HFFc6 (cell line): ENCODE data around the gene TTC23. TPM values are rescaled to one million over a fixed set of nuclear protein-coding genes. Genes with fewer than 3 reads are reported as not detected.

ENCODE experiments used
- DNase-seq: peaks from one replicate; pipeline ENCODE4 v3.0.0-alpha.2; 2018
- H3K27ac Mint-ChIP-seq: 2 replicates; pipeline ENCODE4 v1.8.0; 2020; ENCODE audit warnings: mild to moderate bottlenecking, mixed read lengths
- H3K27me3 Mint-ChIP-seq: 2 replicates; pipeline ENCODE4 v1.8.0; 2021; ENCODE audit warnings: mild to moderate bottlenecking, moderate library complexity, mixed read lengths; ENCODE audit not compliant: insufficient read depth
- H3K36me3 Mint-ChIP-seq: 2 replicates; pipeline ENCODE4 v1.8.0; 2021; ENCODE audit warnings: low read depth, mixed read lengths
- H3K4me1 Mint-ChIP-seq: 2 replicates; pipeline ENCODE4 v1.8.0; 2020; ENCODE audit warnings: low read depth, mixed read lengths
- H3K4me3 Mint-ChIP-seq: 2 replicates; pipeline ENCODE4 v1.8.0; 2020; ENCODE audit warnings: mild to moderate bottlenecking, moderate library complexity, mixed read lengths
- H3K9me3 Mint-ChIP-seq: 2 replicates; pipeline ENCODE4 v1.8.0; 2020; ENCODE audit warnings: mild to moderate bottlenecking, mixed read lengths
- CTCF ChIP-seq: fragments of 200-600 bp; sonication (generic); IDR thresholded peaks from 2 replicates; pipeline ENCODE4 v1.5.0; 2021; ENCODE audit warnings: antibody characterized with exemption, mild to moderate bottlenecking
- total RNA-seq, 6 experiments: library from RNA; stranded (reverse); fragmentation: NEBNext Ultra II Directional; extraction: Animal tissue kit (Norgen Biotek cat#: 25700); gene quantifications; 2 replicates in 1 of 6; 3 replicates in 5 of 6; pipeline ENCODE4 v1.2.3, GENCODE V29; 2021

Gene TTC23
- total RNA-seq, 6 experiments from 2014 or later = 11.9 to 17.4 (median 15.0) TPM

GRCh38 chr15:99168601-99169580 is 80.5 kb downstream of the TTC23 start:
- Mint-ChIP-seq H3K27ac (peak overlapping the region; percentile 90), H3K4me1 (peaks cover 26% of the 10 kb centered on the region), H3K27me3 (peaks cover 2% of the 10 kb centered on the region; the same call in 1 of the 2 replicates), H3K36me3 (peaks cover 12% of the 10 kb centered on the region), H3K4me3 (peak overlapping the region; percentile 59), H3K9me3 (no peaks in the 10 kb centered on the region)
- TF ChIP-seq CTCF = no peak
- DNase-seq = no peak

DNA sequence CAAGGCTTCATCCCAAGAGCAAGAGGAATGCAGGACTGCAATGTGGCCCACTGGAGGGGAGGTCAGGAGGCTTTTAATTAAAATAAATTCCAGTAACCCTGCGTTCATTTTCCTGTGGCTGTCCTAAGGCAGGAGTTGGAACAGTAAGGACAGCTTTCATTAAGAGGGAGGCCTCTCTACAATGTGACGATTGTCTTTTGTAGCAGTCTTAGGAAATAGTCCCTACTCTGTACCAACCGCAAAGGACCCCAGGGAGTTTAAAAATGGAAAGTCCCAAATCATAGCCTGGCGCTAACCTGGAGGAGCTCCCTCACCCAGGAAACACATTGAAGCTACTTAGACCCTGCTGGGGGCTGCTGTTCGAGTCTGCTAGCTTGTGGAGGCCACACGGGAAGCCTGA is 81.7 kb downstream of the TTC23 start:
- no peaks in the 10 kb centered on the region for H3K9me3 Mint-ChIP-seq
- H3K27me3 Mint-ChIP-seq = peaks cover 2% of the 10 kb centered on the region; the same call in 1 of the 2 replicates
- no peak for TF ChIP-seq CTCF
- peaks cover 26% of the 10 kb centered on the region for H3K4me1 Mint-ChIP-seq
- peaks cover 12% of the 10 kb centered on the region for H3K36me3 Mint-ChIP-seq
- peak overlapping the region; percentile 31; the same call in 1 of the 2 replicates for H3K27ac Mint-ChIP-seq
- H3K4me3 Mint-ChIP-seq = no peak overlapping the region
- no peak for DNase-seq

DNA sequence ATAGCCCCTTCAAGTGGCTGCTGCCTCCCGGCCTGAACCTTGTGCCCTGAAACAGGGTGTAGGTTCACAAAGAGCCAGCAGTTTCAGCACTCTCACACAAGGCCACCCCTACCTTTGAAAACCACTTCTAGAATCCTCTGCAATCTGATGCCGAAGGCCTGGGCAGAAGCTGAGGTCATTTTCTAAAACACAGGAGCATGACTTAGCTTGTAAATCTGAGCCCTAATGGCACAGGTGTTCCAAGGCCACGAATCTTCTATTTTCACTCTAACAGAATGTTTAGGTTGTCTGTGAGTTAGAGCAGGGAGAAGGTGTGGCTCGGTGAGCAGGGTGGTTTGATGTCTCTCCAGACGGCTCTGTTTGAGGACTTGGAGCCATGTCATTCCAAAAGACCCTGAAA is 82.2 kb downstream of the TTC23 start:
- Mint-ChIP-seq H3K4me1 (peaks cover 26% of the 10 kb centered on the region), H3K4me3 (no peak overlapping the region), H3K27ac (peak overlapping the region; percentile 31; the same call in 1 of the 2 replicates), H3K36me3 (peaks cover 12% of the 10 kb centered on the region), H3K27me3 (peaks cover 2% of the 10 kb centered on the region; the same call in 1 of the 2 replicates), H3K9me3 (no peaks in the 10 kb centered on the region)
- TF ChIP-seq CTCF = no peak
- DNase-seq = no peak

DNA sequence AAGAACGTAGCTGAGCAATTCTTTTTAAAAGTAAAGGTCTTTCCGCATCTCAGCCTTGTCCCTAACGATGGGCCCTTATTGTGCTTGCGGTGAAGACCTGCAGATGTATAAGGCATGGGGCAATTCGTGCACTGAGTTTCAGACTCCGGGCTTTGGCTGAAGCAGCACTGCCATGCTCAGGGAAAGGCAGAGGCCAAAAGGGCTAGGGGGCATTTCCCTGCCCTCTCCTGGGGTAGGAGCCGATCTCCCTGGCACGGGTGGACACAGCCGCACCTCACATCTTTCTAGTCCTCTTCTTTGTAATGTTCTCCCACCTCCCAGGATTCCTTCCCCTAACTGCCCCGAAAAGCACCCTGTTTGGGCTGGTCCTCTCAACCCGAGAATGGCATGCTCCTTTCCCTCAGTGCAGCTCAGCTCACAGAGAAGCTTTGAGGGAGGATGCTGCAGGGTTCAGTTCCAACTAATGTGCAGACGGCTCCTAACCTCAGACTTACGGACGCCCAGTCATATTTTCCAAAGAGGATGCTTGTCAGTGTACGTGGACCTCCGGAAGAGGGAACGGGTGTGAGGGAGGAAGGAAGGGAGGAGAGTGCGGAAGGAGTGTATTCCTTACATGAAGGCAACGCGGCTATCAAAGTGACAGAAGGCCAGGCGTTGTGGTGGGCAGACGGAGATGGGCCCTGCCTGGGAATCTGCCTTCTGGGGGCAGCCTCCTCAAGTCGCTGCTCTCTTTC is 83.3 kb downstream of the TTC23 start:
- peaks cover 25% of the 10 kb centered on the region for H3K4me1 Mint-ChIP-seq
- no peak overlapping the region for H3K27ac Mint-ChIP-seq
- DNase-seq = no peak
- H3K27me3 Mint-ChIP-seq = peaks cover 2% of the 10 kb centered on the region; the same call in 1 of the 2 replicates
- TF ChIP-seq CTCF = no peak
- H3K36me3 Mint-ChIP-seq = peaks cover 12% of the 10 kb centered on the region
- H3K4me3 Mint-ChIP-seq = no peak overlapping the region
- H3K9me3 Mint-ChIP-seq = no peaks in the 10 kb centered on the region

DNA sequence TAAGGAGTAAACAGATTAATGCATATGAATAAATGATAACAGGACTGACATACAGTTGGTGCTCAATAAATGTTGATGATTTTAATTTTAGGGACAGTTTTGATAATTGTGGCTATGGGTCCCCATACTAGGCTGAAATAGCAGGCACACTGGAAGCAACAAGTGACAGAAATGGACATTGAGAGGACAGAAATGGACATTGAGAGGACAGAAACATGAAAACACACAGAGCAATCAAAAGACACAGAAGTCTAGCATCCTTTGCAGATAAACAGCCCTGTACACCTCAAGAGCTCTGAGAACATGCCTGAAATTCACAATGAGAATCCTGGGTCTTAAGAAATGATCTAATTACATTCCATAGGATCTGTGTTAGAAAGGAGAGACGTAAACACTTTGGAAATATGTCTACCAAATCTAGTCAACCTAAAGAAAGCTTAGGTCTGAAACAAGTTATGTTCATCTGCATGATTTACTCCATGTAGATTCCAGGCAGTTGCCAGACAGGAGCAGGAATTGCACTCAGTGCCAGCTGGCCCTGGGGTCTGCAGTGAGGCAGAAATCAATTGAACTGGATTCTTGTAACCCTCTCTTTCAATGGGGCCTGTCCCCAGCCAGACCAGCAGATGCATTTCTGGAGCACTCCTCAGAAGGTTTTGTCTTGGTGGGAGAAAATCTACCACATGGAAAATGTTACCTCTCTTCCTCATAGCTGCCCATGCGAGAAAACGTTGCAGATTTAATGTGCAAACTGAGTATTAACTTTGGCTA is 84.2 kb downstream of the TTC23 start:
- peaks cover 16% of the 10 kb centered on the region for H3K4me1 Mint-ChIP-seq
- peaks cover 2% of the 10 kb centered on the region; the same call in 1 of the 2 replicates for H3K27me3 Mint-ChIP-seq
- H3K9me3 Mint-ChIP-seq = no peaks in the 10 kb centered on the region
- H3K36me3 Mint-ChIP-seq = peaks cover 12% of the 10 kb centered on the region
- no peak overlapping the region for H3K27ac Mint-ChIP-seq
- TF ChIP-seq CTCF = no peak
- no peak for DNase-seq
- H3K4me3 Mint-ChIP-seq = no peak overlapping the region
